Mesodermal cell (in vitro differentiated cells): ENCODE results near the gene TEX26.

Experiments used
- H3K27ac ChIP-seq: 2 replicates; pipeline ENCODE4 v1.7.0; 2013; ENCODE audit warnings: mild to moderate bottlenecking, low read depth, low read length, moderate library complexity; ENCODE audit not compliant: severe bottlenecking
- H3K36me3 ChIP-seq: 2 replicates; pipeline ENCODE4 v1.7.1; 2013; ENCODE audit warnings: mild to moderate bottlenecking, low read length, moderate library complexity; ENCODE audit not compliant: control insufficient read depth, insufficient read depth
- H3K4me1 ChIP-seq: one replicate; pipeline ENCODE4 v1.7.1; 2013; ENCODE audit warnings: mild to moderate bottlenecking, low read length; ENCODE audit not compliant: insufficient read depth, control insufficient read depth, poor library complexity, severe bottlenecking
- H3K4me3 ChIP-seq: 2 replicates; pipeline ENCODE4 v1.7.0; 2013; ENCODE audit warnings: low read length, control low read depth, mild to moderate bottlenecking; ENCODE audit not compliant: insufficient read depth, poor library complexity, severe bottlenecking; ENCODE audit errors: extremely low read depth
- H3K9me3 ChIP-seq: 2 replicates; pipeline ENCODE4 v1.7.1; 2013; ENCODE audit warnings: mild to moderate bottlenecking, low read length, moderate library complexity; ENCODE audit not compliant: control insufficient read depth
- WGBS, 2 experiments: methylation state at CpG; one replicate each; pipeline ENCODE4 v1.1.5; 2013; ENCODE audit warnings: missing lambda C conversion rate in 2 of 2; ENCODE audit not compliant: insufficient coverage in 2 of 2; 5-methylcytosine and 5-hydroxymethylcytosine counted together

The TEX26 gene

GRCh38 chr13:31012655-31013024 is 80.2 kb downstream of the TEX26 start:
- H3K4me1 ChIP-seq: no peaks in the 10 kb centered on the region
- no peaks in the 10 kb centered on the region for H3K9me3 ChIP-seq
- no peak overlapping the region for H3K4me3 ChIP-seq
- H3K36me3 ChIP-seq: no peaks in the 10 kb centered on the region
- no peak overlapping the region for H3K27ac ChIP-seq
- WGBS, 2 experiments: 80 to 100% methylated on average over 1 of the region's 2 CpGs

GRCh38 chr13:31014456-31014855 is 82.0 kb downstream of the TEX26 start:
- WGBS, 2 experiments: 100% methylated on average over 1 of the region's 1 CpG; no CpG with 5 or more reads in 1 of the 2 experiments
- no peak overlapping the region for H3K27ac ChIP-seq
- no peak overlapping the region for H3K4me3 ChIP-seq
- no peaks in the 10 kb centered on the region for H3K36me3 ChIP-seq
- H3K4me1 ChIP-seq: no peaks in the 10 kb centered on the region
- no peaks in the 10 kb centered on the region for H3K9me3 ChIP-seq

DNA sequence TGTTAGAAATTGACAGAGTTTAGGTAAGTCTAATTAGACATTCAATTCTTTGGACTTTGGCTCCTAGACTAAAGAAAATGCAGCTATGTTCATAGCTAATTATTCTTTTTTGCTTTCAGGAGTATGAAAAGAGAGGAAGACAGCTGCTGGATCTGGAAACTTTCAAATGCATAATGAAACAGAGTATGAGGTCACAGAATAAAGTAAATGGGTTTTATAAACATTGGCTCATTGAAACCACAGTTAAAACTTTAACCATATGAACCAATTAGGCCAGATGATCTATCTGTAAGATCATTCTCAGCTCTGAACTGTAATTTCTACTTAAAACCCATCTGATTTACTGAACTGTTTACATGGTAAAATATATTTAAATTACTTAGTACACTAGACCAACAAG is 82.7 kb downstream of the TEX26 start:
- H3K4me1 ChIP-seq: no peaks in the 10 kb centered on the region
- no peaks in the 10 kb centered on the region for H3K9me3 ChIP-seq
- H3K4me3 ChIP-seq: no peak overlapping the region
- no peak overlapping the region for H3K27ac ChIP-seq
- no peaks in the 10 kb centered on the region for H3K36me3 ChIP-seq

- H3K4me1 ChIP-seq: peaks cover 7% of the 10 kb centered on the region
- 67 to 83% methylated on average over 1 to 3 of the region's 8 CpGs for WGBS, 2 experiments
- no peak overlapping the region for H3K4me3 ChIP-seq
- no peak overlapping the region for H3K27ac ChIP-seq
- no peaks in the 10 kb centered on the region for H3K9me3 ChIP-seq
- H3K36me3 ChIP-seq: no peaks in the 10 kb centered on the region
Measured at GRCh38 chr13:31016342-31017325, 84.2 kb downstream of the TEX26 start.

DNA sequence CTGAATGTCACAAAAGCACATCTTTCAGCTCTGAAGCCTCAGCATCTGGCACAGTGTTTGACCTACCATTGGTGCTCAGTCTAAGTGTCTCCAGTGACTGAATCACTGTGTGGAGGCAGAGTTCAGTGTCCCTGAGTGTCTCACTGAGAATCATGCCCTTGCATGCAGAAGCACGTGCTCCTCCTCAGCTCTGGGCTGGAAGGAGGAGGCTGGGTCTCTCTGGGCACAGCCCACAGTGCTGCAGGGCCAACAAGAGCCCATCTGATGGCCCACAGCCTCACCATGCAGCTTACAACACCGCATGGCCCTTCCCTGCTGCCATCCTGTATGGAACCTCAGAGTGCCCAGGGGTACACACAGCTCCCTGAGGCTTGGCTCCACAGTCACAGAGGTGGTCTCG is 86.1 kb downstream of the TEX26 start:
- H3K36me3 ChIP-seq: no peaks in the 10 kb centered on the region
- H3K27ac ChIP-seq: no peak overlapping the region
- WGBS, 2 experiments: 100% methylated on average over 2 of the region's 3 CpGs
- H3K4me3 ChIP-seq: no peak overlapping the region
- no peaks in the 10 kb centered on the region for H3K9me3 ChIP-seq
- H3K4me1 ChIP-seq: peaks cover 7% of the 10 kb centered on the region

- H3K4me3 ChIP-seq: no peak overlapping the region
- H3K4me1 ChIP-seq: peaks cover 7% of the 10 kb centered on the region
- H3K36me3 ChIP-seq: no peaks in the 10 kb centered on the region
- H3K27ac ChIP-seq: no peak overlapping the region
- WGBS, 2 experiments: 0% methylated on average over 1 of the region's 3 CpGs; no CpG with 5 or more reads in 1 of the 2 experiments
- no peaks in the 10 kb centered on the region for H3K9me3 ChIP-seq
Measured at GRCh38 chr13:31020996-31021395, 88.5 kb downstream of the TEX26 start.

GRCh38 chr13:31022288-31022895 is 89.9 kb downstream of the TEX26 start:
- no peaks in the 10 kb centered on the region for H3K36me3 ChIP-seq
- 73 to 86% methylated on average over 8 to 12 of the region's 13 CpGs for WGBS, 2 experiments
- H3K4me1 ChIP-seq: peaks cover 7% of the 10 kb centered on the region
- H3K27ac ChIP-seq: no peak overlapping the region
- no peaks in the 10 kb centered on the region for H3K9me3 ChIP-seq
- H3K4me3 ChIP-seq: no peak overlapping the region

- WGBS, 2 experiments: no CpG with 5 or more reads among the region's 2 CpGs
- no peak overlapping the region for H3K27ac ChIP-seq
- no peaks in the 10 kb centered on the region for H3K36me3 ChIP-seq
- no peaks in the 10 kb centered on the region for H3K9me3 ChIP-seq
- H3K4me1 ChIP-seq: peaks cover 7% of the 10 kb centered on the region
- no peak overlapping the region for H3K4me3 ChIP-seq
Measured at GRCh38 chr13:31022928-31023530, 90.6 kb downstream of the TEX26 start.
